Liver (tissue), 9 donors: ENCODE measurements around the gene TMEM269. TPM values are rescaled to one million over a fixed set of nuclear protein-coding genes. Genes with fewer than 3 reads are reported as not detected.
"Not testable (repeated sequence)": the region's sequence is repeated elsewhere in the genome, so short reads cannot be mapped to it uniquely, and the experiment has no call there.

Experiments used
- DNase-seq: peaks from one replicate; pipeline ENCODE4 v3.0.0-alpha.2; 2017; ENCODE audit warnings: low spot score
- H3K27ac ChIP-seq, 2 donors: one replicate each; pipeline ENCODE4 v1.7.0; 2013; ENCODE audit warnings: inconsistent platforms in 2 of 2, low read length in 2 of 2, control low read depth in 1 of 2, low read depth in 1 of 2, mild to moderate bottlenecking in 1 of 2
- H3K27me3 ChIP-seq, 4 donors: one replicate each; pipeline versions ENCODE4 v1.6.1 to v1.7.0; 2013; ENCODE audit warnings: low read length in 3 of 4, inconsistent platforms in 1 of 4, mild to moderate bottlenecking in 1 of 4, moderate library complexity in 1 of 4; ENCODE audit not compliant: control insufficient read depth in 4 of 4, insufficient read depth in 4 of 4
- H3K36me3 ChIP-seq, 4 donors: one replicate each; pipeline versions ENCODE4 v1.6.1 to v1.7.0; 2013; ENCODE audit warnings: low read length in 3 of 4, mild to moderate bottlenecking in 3 of 4, low read depth in 1 of 4, moderate library complexity in 1 of 4; ENCODE audit not compliant: control insufficient read depth in 4 of 4, insufficient read depth in 3 of 4
- H3K4me1 ChIP-seq, 4 donors: one replicate each; pipeline versions ENCODE4 v1.6.1 to v1.7.0; 2013; ENCODE audit warnings: low read length in 3 of 4, mild to moderate bottlenecking in 3 of 4, moderate library complexity in 1 of 4; ENCODE audit not compliant: control insufficient read depth in 4 of 4, insufficient read depth in 4 of 4
- H3K4me3 ChIP-seq, 3 donors: one replicate each; pipeline versions ENCODE4 v1.6.1 to v1.7.0; 2013; ENCODE audit warnings: low read length in 3 of 3, control low read depth in 1 of 3, low read depth in 1 of 3, mild to moderate bottlenecking in 1 of 3
- H3K9ac ChIP-seq, 2 donors: one replicate each; pipeline ENCODE4 v1.7.0; 2013; ENCODE audit warnings: low read length in 2 of 2, mild to moderate bottlenecking in 2 of 2, moderate library complexity in 2 of 2, control low read depth in 1 of 2, low read depth in 1 of 2
- H3K9me3 ChIP-seq, 4 donors: one replicate each; pipeline versions ENCODE4 v1.6.1 to v1.7.0; 2013; ENCODE audit warnings: low read length in 3 of 4; ENCODE audit not compliant: control insufficient read depth in 4 of 4
- ATF3 ChIP-seq: IDR thresholded peaks from 2 replicates; pipeline ENCODE4 v1.6.1; 2016; ENCODE audit warnings: antibody characterized with exemption
- EGR1 ChIP-seq, 2 donors: IDR thresholded peaks; 2 replicates each; pipeline ENCODE4 v1.6.1; 2016 to 2018; ENCODE audit warnings: antibody characterized with exemption in 2 of 2, low read depth in 2 of 2
- FOXA1 ChIP-seq: IDR thresholded peaks from 2 replicates; pipeline ENCODE4 v1.6.1; 2016; ENCODE audit warnings: antibody characterized with exemption
- GABPA ChIP-seq, 2 donors: IDR thresholded peaks in 1 of 2; conservative IDR thresholded peaks in 1 of 2; 2 replicates each; pipeline ENCODE4 v1.6.1; 2016; ENCODE audit warnings: antibody characterized with exemption in 2 of 2, mild to moderate bottlenecking in 1 of 2, moderate library complexity in 1 of 2
- HNF4A ChIP-seq, 2 donors: conservative IDR thresholded peaks; 2 replicates each; pipeline ENCODE4 v1.6.1; 2016; ENCODE audit warnings: antibody characterized with exemption in 2 of 2, mild to moderate bottlenecking in 2 of 2
- HNF4G ChIP-seq: IDR thresholded peaks from 2 replicates; pipeline ENCODE4 v1.6.1; 2016; ENCODE audit warnings: antibody characterized with exemption
- JUND ChIP-seq, 2 donors: IDR thresholded peaks; 2 replicates each; pipeline ENCODE4 v1.6.1; 2016; ENCODE audit warnings: antibody characterized with exemption in 2 of 2
- NR2F2 ChIP-seq: IDR thresholded peaks from 2 replicates; pipeline ENCODE4 v1.6.1; 2016; ENCODE audit warnings: antibody characterized with exemption
- RAD21 ChIP-seq, 2 donors: IDR thresholded peaks; 2 replicates each; pipeline ENCODE4 v1.6.1; 2016; ENCODE audit warnings: antibody characterized with exemption in 2 of 2, mild to moderate bottlenecking in 2 of 2
- SP1 ChIP-seq: IDR thresholded peaks from 2 replicates; pipeline ENCODE4 v1.6.1; 2018; ENCODE audit warnings: antibody characterized with exemption, mild to moderate bottlenecking
- TAF1 ChIP-seq: conservative IDR thresholded peaks from 2 replicates; pipeline ENCODE4 v1.6.1; 2016; ENCODE audit warnings: antibody characterized with exemption, mild to moderate bottlenecking
- YY1 ChIP-seq: IDR thresholded peaks from 2 replicates; pipeline ENCODE4 v1.6.1; 2016; ENCODE audit warnings: antibody characterized with exemption, mild to moderate bottlenecking
- WGBS: extraction: QIAGEN DNeasy Blood & Tissue Kit; methylation state at CpG from one replicate; pipeline ENCODE4 v1.1.7; 2013; 5-methylcytosine and 5-hydroxymethylcytosine counted together
- polyA plus RNA-seq, 2 donors: library from polyadenylated mRNA; stranded (reverse) in 1 of 2; unstranded in 1 of 2; fragments of 200-250 nt in 1 of 2; fragments of >200 nt in 1 of 2; fragmentation: Nextera tagmentation in 1 of 2; extraction: Ambion mirVana in 1 of 2; gene quantifications; one replicate each; pipeline versions ENCODE4 v1.2.1 to v1.2.3, GENCODE V29; 2013 to 2015
- total RNA-seq, 2 donors: library from RNA; depleted of rRNA; stranded (reverse); fragments of >200 nt; gene quantifications; one replicate each; pipeline ENCODE4 v1.2.3, GENCODE V29; 2014
- TF ChIP-seq, protein P1 (sequence below): IDR thresholded peaks from 2 replicates; pipeline ENCODE4 v1.6.1; 2016; ENCODE audit warnings: antibody characterized with exemption, mild to moderate bottlenecking
- TF ChIP-seq, protein P2 (sequence below): IDR thresholded peaks from 2 replicates; pipeline ENCODE4 v1.6.1; 2016; ENCODE audit warnings: antibody characterized with exemption
- donor health status: healthy.
- donor health status: healthy.
- donor health status: healthy.
- donor health status: healthy.
- donor health status: healthy.

The TMEM269 gene
- total and polyA plus RNA-seq, 4 donors, result 0.05 to 0.08 TPM; not detected in 2

DNA sequence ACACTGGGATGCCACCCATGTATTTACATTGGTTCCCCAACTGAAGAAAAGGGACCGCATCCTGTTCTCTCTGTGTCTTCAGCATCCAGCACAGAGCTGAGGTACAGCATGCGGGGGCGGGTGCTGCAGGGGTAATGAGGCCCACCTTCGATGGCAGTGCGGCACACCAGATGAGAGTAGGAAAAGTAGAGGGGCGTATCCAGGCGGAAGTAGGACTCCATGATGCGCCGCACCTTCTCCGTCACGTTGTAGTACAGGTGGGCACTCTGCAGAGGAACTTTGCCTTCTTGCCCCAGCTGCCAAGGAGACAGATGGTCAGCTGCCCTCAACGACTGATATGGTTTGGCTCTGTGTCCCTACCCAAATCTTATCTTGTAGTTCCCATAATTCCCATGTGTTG is 34.8 kb upstream of the TMEM269 start:
- Histone ChIP-seq H3K4me3 (no peak overlapping the region), H3K4me1 (no peaks in the 10 kb centered on the region), H3K36me3 (peaks cover 14 to 74% (median 42%) of the 10 kb centered on the region in 4 donors), H3K9ac (no peak overlapping the region), H3K27ac (no peak overlapping the region), H3K27me3 (no peaks in the 10 kb centered on the region), H3K9me3 (no peaks in the 10 kb centered on the region)
- WGBS, result 95% methylated on average over 12 of the region's 12 CpGs
- no peak for DNase-seq
- TF ChIP-seq FOXA1, result no peak
- no peak for TF ChIP-seq TAF1
- TF ChIP-seq EGR1 (IDR thresholded peaks at IDR 0.05; ENCODE audit: low read depth in 2 of 2), result no peak
- no peak for TF ChIP-seq HNF4G
- no peak for TF ChIP-seq SP1
- TF ChIP-seq, protein P1, sequence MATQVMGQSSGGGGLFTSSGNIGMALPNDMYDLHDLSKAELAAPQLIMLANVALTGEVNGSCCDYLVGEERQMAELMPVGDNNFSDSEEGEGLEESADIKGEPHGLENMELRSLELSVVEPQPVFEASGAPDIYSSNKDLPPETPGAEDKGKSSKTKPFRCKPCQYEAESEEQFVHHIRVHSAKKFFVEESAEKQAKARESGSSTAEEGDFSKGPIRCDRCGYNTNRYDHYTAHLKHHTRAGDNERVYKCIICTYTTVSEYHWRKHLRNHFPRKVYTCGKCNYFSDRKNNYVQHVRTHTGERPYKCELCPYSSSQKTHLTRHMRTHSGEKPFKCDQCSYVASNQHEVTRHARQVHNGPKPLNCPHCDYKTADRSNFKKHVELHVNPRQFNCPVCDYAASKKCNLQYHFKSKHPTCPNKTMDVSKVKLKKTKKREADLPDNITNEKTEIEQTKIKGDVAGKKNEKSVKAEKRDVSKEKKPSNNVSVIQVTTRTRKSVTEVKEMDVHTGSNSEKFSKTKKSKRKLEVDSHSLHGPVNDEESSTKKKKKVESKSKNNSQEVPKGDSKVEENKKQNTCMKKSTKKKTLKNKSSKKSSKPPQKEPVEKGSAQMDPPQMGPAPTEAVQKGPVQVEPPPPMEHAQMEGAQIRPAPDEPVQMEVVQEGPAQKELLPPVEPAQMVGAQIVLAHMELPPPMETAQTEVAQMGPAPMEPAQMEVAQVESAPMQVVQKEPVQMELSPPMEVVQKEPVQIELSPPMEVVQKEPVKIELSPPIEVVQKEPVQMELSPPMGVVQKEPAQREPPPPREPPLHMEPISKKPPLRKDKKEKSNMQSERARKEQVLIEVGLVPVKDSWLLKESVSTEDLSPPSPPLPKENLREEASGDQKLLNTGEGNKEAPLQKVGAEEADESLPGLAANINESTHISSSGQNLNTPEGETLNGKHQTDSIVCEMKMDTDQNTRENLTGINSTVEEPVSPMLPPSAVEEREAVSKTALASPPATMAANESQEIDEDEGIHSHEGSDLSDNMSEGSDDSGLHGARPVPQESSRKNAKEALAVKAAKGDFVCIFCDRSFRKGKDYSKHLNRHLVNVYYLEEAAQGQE, result no peak
- TF ChIP-seq NR2F2, result no peak
- TF ChIP-seq HNF4A (conservative IDR thresholded peaks at IDR 0.05), result no peak
- TF ChIP-seq JUND (IDR thresholded peaks at IDR 0.05), result no peak
- TF ChIP-seq YY1, result no peak
- TF ChIP-seq, protein P2, sequence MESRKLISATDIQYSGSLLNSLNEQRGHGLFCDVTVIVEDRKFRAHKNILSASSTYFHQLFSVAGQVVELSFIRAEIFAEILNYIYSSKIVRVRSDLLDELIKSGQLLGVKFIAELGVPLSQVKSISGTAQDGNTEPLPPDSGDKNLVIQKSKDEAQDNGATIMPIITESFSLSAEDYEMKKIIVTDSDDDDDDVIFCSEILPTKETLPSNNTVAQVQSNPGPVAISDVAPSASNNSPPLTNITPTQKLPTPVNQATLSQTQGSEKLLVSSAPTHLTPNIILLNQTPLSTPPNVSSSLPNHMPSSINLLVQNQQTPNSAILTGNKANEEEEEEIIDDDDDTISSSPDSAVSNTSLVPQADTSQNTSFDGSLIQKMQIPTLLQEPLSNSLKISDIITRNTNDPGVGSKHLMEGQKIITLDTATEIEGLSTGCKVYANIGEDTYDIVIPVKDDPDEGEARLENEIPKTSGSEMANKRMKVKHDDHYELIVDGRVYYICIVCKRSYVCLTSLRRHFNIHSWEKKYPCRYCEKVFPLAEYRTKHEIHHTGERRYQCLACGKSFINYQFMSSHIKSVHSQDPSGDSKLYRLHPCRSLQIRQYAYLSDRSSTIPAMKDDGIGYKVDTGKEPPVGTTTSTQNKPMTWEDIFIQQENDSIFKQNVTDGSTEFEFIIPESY, result no peak

DNA sequence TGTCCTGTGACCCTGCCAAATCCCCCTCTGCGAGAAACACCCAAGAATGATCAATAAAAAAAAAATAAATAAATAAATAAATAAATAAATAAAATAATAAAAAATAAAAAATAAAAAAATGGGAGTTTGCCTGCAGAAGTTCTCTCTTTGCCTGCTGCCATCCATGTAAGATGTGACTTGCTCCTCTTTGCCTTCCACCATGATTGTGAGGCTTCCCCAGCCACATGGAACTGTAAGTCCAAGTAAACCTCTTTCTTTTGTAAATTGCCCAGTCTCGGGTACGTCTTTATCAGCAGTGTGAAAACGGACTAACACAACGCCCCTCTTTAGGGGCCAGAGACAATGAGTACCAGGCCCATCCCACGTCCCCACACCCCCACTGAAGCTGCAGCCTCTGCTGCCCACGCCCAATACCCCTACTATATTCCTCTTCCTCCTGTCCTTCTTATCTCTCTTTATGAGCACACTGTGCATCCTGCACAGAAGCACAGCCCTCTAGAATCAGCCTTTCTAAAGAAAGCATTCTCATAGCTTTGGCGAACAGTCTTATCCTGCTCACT is 33.2 kb upstream of the TMEM269 start:
- not testable (repeated sequence) for DNase-seq, H3K9me3 ChIP-seq, H3K4me1 ChIP-seq, H3K9ac ChIP-seq, H3K27me3 ChIP-seq, H3K27ac ChIP-seq, H3K4me3 ChIP-seq
- 93% methylated on average over 8 of the region's 8 CpGs for WGBS
- H3K36me3 ChIP-seq, result peaks cover 15 to 77% (median 45%) of the 10 kb centered on the region in 4 donors

DNA sequence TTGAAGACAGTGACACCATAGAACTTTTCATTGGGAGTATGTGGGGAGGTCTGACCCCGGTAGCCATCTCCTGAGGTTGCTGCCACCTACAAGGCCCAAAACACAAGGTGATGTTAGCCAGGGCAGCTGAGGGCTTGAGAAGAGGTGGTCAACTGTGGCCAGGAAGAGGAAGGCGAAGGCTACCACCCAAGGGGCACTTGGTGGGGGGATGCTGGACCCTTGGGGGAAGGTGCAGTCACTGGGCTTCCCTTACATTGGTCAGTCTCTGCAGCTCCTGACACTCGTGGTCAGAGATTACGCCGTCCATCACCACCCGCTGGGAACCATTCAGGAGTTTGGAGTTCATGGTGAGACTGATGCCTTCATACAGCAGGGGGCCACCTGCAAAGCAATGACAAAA is 32.5 kb upstream of the TMEM269 start:
- Histone ChIP-seq H3K27me3 (no peaks in the 10 kb centered on the region), H3K9ac (no peak overlapping the region), H3K9me3 (no peaks in the 10 kb centered on the region), H3K4me3 (no peak overlapping the region), H3K4me1 (no peaks in the 10 kb centered on the region), H3K36me3 (peaks cover 15 to 75% (median 44%) of the 10 kb centered on the region in 4 donors), H3K27ac (no peak overlapping the region)
- no peak for DNase-seq
- 98% methylated on average over 6 of the region's 6 CpGs for WGBS
- no peak for TF ChIP-seq ATF3
- TF ChIP-seq EGR1 (IDR thresholded peaks at IDR 0.05; ENCODE audit: low read depth in 2 of 2), result no peak
- TF ChIP-seq JUND (IDR thresholded peaks at IDR 0.05), result no peak
- TF ChIP-seq, protein P2, result no peak
- no peak for TF ChIP-seq HNF4G
- no peak for TF ChIP-seq YY1
- TF ChIP-seq RAD21 (IDR thresholded peaks at IDR 0.05), result no peak
- no peak for TF ChIP-seq NR2F2
- TF ChIP-seq GABPA (IDR thresholded peaks at IDR 0.05 in 1 of 2, conservative IDR thresholded peaks at IDR 0.05 in 1 of 2), result no peak
- TF ChIP-seq HNF4A (conservative IDR thresholded peaks at IDR 0.05), result no peak
